Ovary (tissue), 3 donors: Measurements from ENCODE around the gene INPP4A.

Experiments used
- EP300 ChIP-seq: sonication (generic); formaldehyde crosslinking; IDR thresholded peaks from one replicate; pipeline ENCODE4 v1.6.1; 2017; ENCODE audit warnings: antibody characterized with exemption
- POLR2A ChIP-seq: fragments of 450-650 bp; IDR thresholded peaks from one replicate; pipeline ENCODE4 v1.6.1; 2017; ENCODE audit warnings: antibody characterized with exemption, mild to moderate bottlenecking, moderate library complexity
- TF ChIP-seq, protein P1 (sequence below), 3 donors: fragments of 450-650 bp in 2 of 3; fragments of 200-600 bp in 1 of 3; IDR thresholded peaks; one replicate each; pipeline versions ENCODE4 v1.5.1 to v1.8.0; 2016 to 2022; ENCODE audit warnings: antibody characterized with exemption in 3 of 3, mild to moderate bottlenecking in 1 of 3
- donor health status: DM: no; HTN: no; CAD: no.

DNA sequence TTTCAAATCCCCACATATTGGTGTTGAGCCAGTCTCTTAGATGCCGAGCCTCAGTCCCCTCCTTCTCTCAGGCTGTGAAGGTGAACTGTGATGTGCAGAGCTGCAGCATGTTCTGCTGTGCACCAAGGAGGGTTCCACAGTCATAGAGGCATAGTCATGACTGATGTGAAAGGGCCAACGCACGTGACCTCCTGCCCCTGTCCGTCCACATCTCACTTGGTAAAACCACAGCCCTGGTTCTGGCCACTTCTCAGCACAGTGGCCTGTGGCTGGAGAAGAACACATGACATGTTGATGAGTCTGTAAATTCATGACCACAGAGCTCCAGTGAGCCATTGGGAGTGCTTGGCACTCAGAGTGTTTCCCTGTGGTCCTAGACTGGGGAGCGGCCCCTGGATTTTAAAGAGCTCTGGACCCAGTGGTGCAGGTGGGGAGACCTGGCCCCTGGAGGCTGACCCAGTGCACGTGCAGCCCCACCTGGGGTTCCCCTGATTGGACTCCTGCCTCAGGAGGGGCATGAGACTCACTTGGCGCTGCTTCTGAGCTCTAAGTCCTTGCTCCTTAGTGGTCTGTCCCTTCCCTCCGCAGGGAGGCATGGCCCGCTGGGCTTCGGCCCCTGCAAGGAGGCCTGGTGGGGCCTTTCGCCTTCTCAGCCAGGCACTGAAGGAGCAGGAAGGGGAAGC lies 25.3 kb downstream of the INPP4A start:
- TF ChIP-seq, protein P1, sequence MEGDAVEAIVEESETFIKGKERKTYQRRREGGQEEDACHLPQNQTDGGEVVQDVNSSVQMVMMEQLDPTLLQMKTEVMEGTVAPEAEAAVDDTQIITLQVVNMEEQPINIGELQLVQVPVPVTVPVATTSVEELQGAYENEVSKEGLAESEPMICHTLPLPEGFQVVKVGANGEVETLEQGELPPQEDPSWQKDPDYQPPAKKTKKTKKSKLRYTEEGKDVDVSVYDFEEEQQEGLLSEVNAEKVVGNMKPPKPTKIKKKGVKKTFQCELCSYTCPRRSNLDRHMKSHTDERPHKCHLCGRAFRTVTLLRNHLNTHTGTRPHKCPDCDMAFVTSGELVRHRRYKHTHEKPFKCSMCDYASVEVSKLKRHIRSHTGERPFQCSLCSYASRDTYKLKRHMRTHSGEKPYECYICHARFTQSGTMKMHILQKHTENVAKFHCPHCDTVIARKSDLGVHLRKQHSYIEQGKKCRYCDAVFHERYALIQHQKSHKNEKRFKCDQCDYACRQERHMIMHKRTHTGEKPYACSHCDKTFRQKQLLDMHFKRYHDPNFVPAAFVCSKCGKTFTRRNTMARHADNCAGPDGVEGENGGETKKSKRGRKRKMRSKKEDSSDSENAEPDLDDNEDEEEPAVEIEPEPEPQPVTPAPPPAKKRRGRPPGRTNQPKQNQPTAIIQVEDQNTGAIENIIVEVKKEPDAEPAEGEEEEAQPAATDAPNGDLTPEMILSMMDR (IDR thresholded peaks at IDR 0.05), result no peak
- TF ChIP-seq POLR2A (no peak), EP300 (no peak)
